HG02973 (cell line): ENCODE results near the gene LNP1.
"Not testable (repeated sequence)": the region's sequence is repeated elsewhere in the genome, so short reads cannot be mapped to it uniquely, and the experiment has no call there.

Experiments used
- ATAC-seq: cut with Tn5 transposase; IDR thresholded peaks from one replicate; pipeline ENCODE4 v1.9.1; 2021; ENCODE audit warnings: moderate library complexity; ENCODE audit not compliant: unreplicated experiment

The LNP1 gene

GRCh38 chr3:100429187-100429716 is 27.9 kb downstream of the LNP1 start:
- ATAC-seq = no peak

GRCh38 chr3:100436951-100437350 is 35.6 kb downstream of the LNP1 start:
- ATAC-seq = no peak

DNA sequence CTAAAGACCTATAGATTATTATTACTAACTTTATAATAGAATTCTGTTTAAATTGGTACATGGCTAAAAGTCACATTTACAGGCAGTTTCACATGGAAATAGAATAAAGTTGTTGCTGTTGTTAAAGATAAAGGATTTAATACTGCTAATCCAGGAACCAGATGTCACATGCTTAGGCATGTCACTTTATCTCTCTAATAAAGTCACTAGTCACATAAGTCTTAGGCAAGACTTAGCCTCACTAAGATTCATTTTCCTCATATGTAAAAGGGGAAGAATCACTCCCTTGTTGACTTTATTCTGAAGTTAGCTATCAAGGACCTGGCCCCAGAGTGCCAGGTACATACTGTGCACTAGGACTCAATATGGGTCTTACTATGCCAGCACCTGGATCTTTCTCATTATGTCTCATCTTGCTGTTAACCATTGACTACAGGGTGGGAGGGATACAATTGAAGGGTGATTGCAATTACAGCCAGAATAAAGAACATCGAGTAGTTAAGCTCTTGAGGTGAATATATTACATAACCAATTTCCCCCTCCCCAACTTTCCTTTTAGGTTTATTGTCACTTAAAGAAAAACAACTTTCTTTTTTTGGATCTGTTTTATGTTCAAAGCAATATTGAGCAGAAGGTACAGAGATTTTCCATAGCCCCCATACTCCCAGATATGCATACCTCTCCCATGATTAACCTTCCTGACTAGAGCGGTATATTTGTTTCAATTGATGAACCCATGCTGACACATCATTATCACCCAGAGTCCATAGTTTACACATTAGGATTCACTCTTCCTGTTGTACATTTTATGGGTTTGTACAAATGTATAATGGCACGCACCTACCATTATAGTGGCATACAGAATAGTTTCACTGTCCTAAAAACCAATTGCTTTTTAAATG is 36.6 kb downstream of the LNP1 start:
- ATAC-seq = no peak

DNA sequence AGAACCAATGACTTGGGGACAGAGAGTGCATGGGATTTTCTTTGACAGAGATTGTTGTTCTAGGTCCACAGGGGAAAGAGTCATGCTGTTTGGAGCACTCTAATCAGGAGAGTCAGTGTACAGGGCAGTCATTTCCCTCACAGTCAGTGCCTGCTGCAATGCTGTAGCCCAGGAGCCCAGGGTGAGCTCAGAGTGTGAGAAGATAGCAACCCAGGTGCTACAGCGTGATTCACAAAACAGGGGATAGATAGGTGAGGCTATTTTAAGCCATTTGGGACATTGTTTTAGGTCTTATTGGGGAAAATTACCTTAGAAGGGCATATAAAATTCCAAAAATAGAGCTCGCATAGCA is 37.3 kb downstream of the LNP1 start:
- ATAC-seq = no peak

GRCh38 chr3:100440895-100441294 is 39.6 kb downstream of the LNP1 start:
- ATAC-seq = no peak

DNA sequence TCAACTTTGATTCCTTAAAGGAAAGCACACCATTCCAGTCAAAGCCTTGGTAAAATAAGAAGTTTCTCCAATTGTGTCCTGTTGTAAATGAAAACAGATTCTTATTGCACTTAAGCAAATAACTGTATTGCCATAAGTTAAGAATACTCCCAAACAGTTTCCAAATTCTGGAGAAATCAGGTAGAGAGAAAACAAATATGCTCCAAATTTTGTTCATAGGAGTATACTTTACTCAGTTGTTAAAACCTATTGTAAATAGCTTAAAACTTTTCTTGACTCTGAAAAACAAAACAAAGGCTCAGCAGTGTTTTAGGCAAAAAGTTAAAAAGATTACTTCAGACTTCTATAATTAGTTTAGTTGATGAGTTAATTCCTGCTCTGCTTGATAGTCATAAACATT is 42.4 kb downstream of the LNP1 start:
- ATAC-seq = no peak

GRCh38 chr3:100447067-100447466 is 45.7 kb downstream of the LNP1 start:
- ATAC-seq = not testable (repeated sequence)

DNA sequence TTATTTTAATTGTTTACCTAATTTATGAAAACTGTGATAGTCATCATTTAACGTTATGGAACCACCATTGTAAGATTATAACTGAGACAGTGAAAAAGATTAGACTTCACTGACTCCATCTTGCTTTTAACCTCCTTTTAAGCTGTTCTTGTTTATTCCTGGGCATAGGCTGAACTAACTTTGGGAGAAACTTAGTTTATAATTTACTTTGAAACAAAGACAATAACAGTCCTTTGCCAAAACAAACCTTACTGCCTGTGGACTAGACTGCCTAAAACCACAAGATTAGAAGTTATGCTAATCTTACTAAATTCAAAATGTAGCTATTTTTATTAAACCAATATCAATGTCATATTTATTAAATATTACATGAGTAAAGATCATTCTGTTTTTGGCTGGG is 46.7 kb downstream of the LNP1 start:
- no peak for ATAC-seq

DNA sequence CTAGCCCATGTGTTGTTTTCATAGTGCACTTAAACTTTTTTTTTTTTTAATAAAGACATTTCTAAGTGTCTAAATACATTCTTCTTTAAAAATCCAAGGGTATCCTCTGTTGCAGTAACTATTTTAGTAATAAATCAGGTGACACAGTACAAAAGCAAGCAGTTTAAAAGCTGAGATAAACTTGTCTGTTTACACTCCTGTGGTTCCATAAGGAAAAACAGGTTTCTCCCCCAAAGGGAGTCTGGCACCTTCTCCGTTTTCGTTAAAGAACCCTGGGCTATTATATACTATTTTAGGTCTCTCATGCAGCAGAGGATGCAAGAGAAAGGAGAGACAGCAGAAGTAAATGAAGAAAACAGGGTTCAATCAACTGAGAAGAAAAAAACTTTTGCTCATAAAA is 47.9 kb downstream of the LNP1 start:
- ATAC-seq = no peak

DNA sequence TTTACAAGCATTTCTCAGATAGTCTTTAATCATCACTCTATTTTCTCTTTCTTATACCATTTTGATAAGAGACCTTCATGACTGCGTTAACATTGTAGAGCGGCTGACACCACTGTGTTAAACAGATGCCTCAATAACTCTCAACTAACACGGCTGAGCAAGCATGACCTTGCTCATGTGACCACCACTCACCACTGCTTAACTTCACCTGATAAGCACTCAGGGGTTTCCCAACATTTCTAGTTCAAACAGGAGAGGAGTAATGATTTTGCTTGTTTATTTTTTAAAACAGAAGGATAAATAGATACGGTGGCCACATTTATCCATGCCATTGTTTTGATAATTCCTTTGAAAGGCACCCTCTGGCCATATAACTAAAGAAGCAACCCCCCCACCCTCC is 53.3 kb downstream of the LNP1 start:
- no peak for ATAC-seq

DNA sequence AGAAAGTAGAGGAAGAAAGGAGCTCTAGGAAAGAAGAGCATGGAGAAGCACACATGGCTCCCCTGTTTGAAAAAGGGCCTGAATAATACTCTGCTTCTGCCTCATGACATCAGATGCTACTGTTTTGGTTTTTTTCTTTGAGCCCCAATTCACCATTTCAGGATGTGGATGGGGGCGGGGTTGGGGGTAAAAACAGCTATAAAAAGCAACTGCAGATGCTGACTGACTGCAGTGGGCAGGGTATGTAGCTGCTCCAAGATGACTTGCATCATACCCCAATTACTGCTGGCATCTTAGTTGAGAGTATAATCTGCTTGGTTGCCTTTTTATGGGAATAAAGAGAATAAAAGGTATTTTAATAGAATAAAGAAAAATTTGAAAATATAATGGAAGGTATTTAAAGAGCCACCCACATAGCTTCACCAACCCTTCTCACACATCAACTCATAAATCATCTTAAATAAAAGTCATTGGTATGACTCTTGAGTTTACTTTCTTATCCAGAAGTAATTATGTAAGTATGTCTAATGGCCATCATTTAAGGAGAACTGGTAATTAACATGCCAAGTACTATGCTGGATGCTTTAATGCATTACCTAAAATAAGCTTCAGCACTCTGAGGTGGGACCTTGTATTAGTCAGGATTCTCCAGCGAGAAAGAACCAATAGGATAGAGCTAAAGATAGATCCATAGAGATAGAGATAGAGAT is 54.7 kb downstream of the LNP1 start:
- ATAC-seq = no peak

- ATAC-seq = no peak
Observed at GRCh38 chr3:100456745-100457144, 55.4 kb downstream of the LNP1 start.

DNA sequence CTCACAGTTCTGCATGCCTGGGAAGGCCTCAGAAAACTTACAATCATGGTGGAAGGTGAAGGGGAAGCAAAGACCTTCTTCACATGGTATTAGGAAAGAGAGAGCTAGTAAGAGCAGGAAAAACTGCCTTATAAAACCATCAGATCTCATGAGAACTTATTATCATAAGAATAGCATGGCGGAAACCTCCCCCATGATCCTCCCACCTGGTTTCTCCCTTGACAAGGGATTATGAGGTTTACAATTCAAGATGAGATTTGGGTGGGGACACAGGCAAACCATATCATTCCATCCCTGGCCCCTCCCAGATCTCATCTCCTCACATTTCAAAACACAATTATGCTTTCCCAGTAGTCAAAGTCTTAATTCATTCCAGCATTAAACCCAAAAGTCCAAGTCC is 56.5 kb downstream of the LNP1 start:
- ATAC-seq = no peak

- ATAC-seq = no peak
Observed at GRCh38 chr3:100458814-100459213, 57.5 kb downstream of the LNP1 start.

DNA sequence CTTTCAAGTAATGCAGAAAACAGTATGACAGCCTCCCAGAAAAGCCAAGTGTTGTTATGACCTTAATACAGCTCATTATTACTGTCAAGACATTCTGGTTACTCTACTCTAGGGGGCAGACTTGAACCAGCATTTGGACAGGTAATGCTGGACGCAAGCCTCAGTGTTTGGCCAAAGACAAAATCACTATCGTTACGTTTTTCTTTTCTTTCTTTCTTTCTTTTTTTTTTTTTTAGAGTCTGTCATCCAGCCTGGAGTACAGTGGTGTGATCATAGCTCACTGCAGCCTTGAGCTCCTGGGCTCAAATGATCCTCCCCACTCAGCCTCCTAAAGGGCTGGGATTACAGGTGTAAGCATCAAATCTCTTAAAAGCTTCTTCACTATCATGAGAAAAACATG is 61.7 kb downstream of the LNP1 start:
- peak; percentile 94 for ATAC-seq

DNA sequence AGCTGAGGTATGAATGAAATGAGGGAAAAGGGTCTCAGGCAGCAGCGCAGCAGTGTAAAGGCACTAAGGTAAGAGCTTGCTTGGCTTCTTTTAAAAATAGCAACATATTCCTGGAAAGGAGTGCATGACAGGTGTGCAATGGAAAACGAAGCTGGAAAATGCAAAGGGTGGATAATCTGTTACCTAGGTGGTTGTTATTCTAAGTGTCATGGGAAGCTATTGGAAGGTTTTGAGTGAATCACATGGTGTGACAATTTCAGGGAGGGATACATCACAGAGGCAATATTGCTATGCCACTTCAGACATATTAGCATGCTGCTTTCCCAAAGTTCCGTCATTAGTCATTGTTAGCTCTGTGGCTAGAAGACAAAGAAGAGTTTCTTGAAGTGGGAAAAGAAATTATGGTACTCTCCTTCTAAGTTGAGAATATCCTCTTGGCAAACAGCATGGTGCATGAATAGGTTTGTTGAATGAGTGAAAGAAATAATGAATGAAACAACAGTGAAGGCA is 62.4 kb downstream of the LNP1 start:
- ATAC-seq = no peak

DNA sequence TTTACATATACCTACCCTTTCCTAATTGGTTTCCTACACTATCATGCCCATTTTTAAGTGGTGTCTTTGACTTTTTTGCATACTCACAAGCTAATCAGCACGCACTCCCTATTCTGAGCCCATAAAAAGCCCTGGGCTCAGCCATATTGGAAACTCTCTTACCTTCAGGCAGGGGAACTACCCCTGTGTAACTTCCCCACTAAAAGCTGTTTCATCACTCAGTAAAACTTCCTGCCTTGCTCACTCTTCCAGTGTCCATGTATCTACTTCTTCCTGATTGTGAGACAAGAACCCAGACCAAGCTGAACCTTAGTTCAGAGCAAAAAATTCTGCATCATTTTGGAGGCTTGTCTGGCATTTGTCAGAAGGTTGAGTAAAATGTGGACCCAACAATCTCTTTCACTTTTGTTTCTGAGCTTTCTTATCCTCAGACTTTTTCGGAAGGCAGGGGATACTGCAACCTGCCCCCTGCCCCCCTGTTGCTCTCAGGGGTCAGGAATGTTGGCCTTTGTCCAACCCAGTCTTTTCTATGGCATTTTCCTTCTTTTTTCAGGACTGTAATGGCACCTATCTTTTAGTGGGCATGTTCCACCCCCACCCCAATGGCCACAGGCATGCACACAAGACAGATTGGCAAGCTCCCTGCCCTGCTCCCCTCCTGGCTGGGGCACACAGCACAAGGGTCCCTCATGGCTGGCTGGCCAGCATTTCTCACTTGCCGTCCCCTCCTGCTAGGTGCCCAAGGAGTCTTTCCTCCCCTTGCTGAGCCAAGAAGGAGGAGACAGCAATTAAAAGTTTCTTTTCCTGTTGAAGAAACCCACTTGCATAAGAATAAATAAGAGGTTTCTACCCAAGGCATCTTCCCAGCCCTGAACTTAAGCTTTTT is 64.8 kb downstream of the LNP1 start:
- ATAC-seq = peak; percentile 34

GRCh38 chr3:100467133-100467532 is 65.8 kb downstream of the LNP1 start:
- ATAC-seq = no peak

DNA sequence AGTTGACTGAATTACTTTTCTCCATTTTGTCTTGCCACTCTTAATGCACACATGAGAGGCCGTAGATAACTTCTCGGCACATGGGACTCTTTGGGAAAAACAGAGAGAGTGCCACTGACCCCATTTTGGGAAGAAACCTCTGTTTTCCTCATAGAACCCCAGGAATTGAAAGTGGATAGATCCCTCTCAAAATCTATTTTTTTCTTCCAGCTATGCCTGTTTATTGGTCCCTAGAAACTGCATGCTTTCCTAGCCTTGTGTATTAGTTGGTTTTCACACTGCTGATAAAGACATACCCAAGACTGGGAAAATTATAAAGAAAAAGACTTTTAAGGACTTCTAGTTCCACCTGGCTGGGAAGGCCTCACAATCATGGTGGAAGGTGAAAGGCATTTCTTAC is 67.3 kb downstream of the LNP1 start:
- no peak for ATAC-seq

DNA sequence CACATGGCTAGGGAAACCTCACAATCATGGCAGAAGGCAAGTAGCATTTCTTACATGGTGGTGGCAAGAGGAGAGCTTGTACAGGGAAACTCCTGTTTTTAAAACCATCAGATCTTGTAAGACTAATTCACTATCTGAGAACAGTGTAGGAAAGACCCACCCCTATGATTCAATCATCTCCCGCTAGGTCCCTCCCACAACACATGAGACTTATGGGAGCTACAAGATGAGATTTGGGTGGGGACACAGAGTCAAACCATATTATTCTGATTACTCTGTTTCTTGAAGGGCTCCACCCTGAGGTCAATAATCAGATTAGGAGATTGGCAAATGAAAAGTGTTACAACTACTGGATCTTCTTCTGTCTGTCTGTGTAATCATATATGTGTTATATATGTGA is 69.6 kb downstream of the LNP1 start:
- ATAC-seq = no peak

- ATAC-seq = no peak
Observed at GRCh38 chr3:100471444-100471843, 70.1 kb downstream of the LNP1 start.
